H9 (cell line): ENCODE measurements around the gene SCLY. TPM values are rescaled to one million over a fixed set of nuclear protein-coding genes. Genes with fewer than 3 reads are reported as not detected.

Experiments
- DNase-seq: peaks from one replicate; pipeline ENCODE4 v3.0.0-alpha.2; 2017
- H2AFZ ChIP-seq: one replicate; pipeline ENCODE4 v1.6.1; 2013; ENCODE audit warnings: mild to moderate bottlenecking, low read length, control low read depth, moderate library complexity
- H2AK5ac ChIP-seq: 2 replicates; pipeline ENCODE4 v1.6.1; 2013; ENCODE audit warnings: low read length, control low read depth, mixed read lengths; ENCODE audit not compliant: insufficient read length
- H2BK120ac ChIP-seq: one replicate; pipeline ENCODE4 v1.6.1; 2013; ENCODE audit warnings: low read depth, mild to moderate bottlenecking, low read length, control low read depth, inconsistent platforms; ENCODE audit not compliant: poor library complexity, severe bottlenecking
- H2BK12ac ChIP-seq: 2 replicates; pipeline ENCODE4 v1.6.1; 2013; ENCODE audit warnings: low read length, control low read depth, mixed read lengths, low read depth; ENCODE audit not compliant: insufficient read length
- H2BK15ac ChIP-seq: 2 replicates; pipeline ENCODE4 v1.6.1; 2013; ENCODE audit warnings: low read depth, low read length, control low read depth
- H2BK20ac ChIP-seq: one replicate; pipeline ENCODE4 v1.6.1; 2013; ENCODE audit warnings: low read depth, mild to moderate bottlenecking, low read length, control low read depth, inconsistent platforms; ENCODE audit not compliant: poor library complexity, severe bottlenecking
- H2BK5ac ChIP-seq: 2 replicates; pipeline ENCODE4 v1.6.1; 2013; ENCODE audit warnings: low read length, control low read depth, mixed read lengths; ENCODE audit not compliant: insufficient read length
- H3K14ac ChIP-seq: 2 replicates; pipeline ENCODE4 v1.6.1; 2013; ENCODE audit warnings: low read length, control low read depth; ENCODE audit not compliant: insufficient read depth
- H3K18ac ChIP-seq: 2 replicates; pipeline ENCODE4 v1.6.1; 2013; ENCODE audit warnings: low read depth, mild to moderate bottlenecking, mixed read lengths, low read length, control low read depth; ENCODE audit not compliant: insufficient read length
- H3K23ac ChIP-seq: 2 replicates; pipeline ENCODE4 v1.6.1; 2013; ENCODE audit warnings: low read length, control low read depth, mixed read lengths, low read depth; ENCODE audit not compliant: insufficient read length
- H3K23me2 ChIP-seq: 2 replicates; pipeline ENCODE4 v1.6.1; 2013; ENCODE audit warnings: low read depth, mild to moderate bottlenecking, mixed read lengths, low read length, control low read depth; ENCODE audit not compliant: insufficient read length, poor library complexity, severe bottlenecking
- H3K27ac ChIP-seq: 2 replicates; pipeline ENCODE4 v1.5.1; 2013; ENCODE audit warnings: low read length, control low read depth, mixed read lengths, low read depth; ENCODE audit not compliant: insufficient read length
- H3K27me3 ChIP-seq: 2 replicates; pipeline ENCODE4 v1.6.1; 2013; ENCODE audit warnings: low read length, control low read depth, inconsistent platforms; ENCODE audit not compliant: insufficient read depth
- H3K4ac ChIP-seq: 2 replicates; pipeline ENCODE4 v1.6.1; 2013; ENCODE audit warnings: low read depth, mild to moderate bottlenecking, control low read depth, inconsistent platforms, low read length, moderate library complexity
- H3K4me1 ChIP-seq: 2 replicates; pipeline ENCODE4 v1.6.1; 2013; ENCODE audit warnings: low read length, control low read depth, inconsistent platforms; ENCODE audit not compliant: insufficient read depth
- H3K4me2 ChIP-seq: 2 replicates; pipeline ENCODE4 v1.6.1; 2013; ENCODE audit warnings: low read length, control low read depth, mixed read lengths; ENCODE audit not compliant: insufficient read length, insufficient read depth
- H3K56ac ChIP-seq: 2 replicates; pipeline ENCODE4 v1.6.1; 2013; ENCODE audit warnings: low read depth, mild to moderate bottlenecking, mixed read lengths, low read length, control low read depth; ENCODE audit not compliant: insufficient read length
- H3K79me1 ChIP-seq: 2 replicates; pipeline ENCODE4 v1.6.1; 2013; ENCODE audit warnings: low read depth, mild to moderate bottlenecking, moderate library complexity, low read length, control low read depth, inconsistent platforms; ENCODE audit not compliant: insufficient read depth, poor library complexity, severe bottlenecking
- H3K79me2 ChIP-seq: 2 replicates; pipeline ENCODE4 v1.6.1; 2013; ENCODE audit warnings: low read length, control low read depth, inconsistent platforms; ENCODE audit not compliant: insufficient read depth
- H3K9ac ChIP-seq: 2 replicates; pipeline ENCODE4 v1.6.1; 2013; ENCODE audit warnings: low read length, control low read depth, mixed read lengths; ENCODE audit not compliant: insufficient read length; ENCODE audit errors: extremely low read depth
- H3K9me3 ChIP-seq: one replicate; pipeline ENCODE4 v1.6.1; 2013; ENCODE audit warnings: low read depth, low read length, inconsistent platforms; ENCODE audit not compliant: control insufficient read depth
- H3T11ph ChIP-seq: one replicate; pipeline ENCODE4 v1.6.1; 2013; ENCODE audit warnings: mild to moderate bottlenecking, low read length, control low read depth, inconsistent platforms
- H4K20me1 ChIP-seq: one replicate; pipeline ENCODE4 v1.6.1; 2013; ENCODE audit not compliant: control insufficient read depth, insufficient read length, insufficient read depth
- H4K5ac ChIP-seq: 2 replicates; pipeline ENCODE4 v1.6.1; 2013; ENCODE audit warnings: low read depth, mild to moderate bottlenecking, mixed read lengths, low read length, control low read depth; ENCODE audit not compliant: insufficient read length
- H4K8ac ChIP-seq: replicated peaks from 2 replicates; pipeline ENCODE4 v1.6.1; 2013; ENCODE audit warnings: low read length, control low read depth, mixed read lengths, low read depth; ENCODE audit not compliant: insufficient read length
- H4K91ac ChIP-seq: 2 replicates; pipeline ENCODE4 v1.6.1; 2013; ENCODE audit warnings: low read depth, mild to moderate bottlenecking, moderate library complexity, mixed read lengths, low read length, control low read depth; ENCODE audit not compliant: insufficient read length
- H3K27ac Mint-ChIP-seq, 3 experiments: 2 replicates in 2 of 3; 3 replicates in 1 of 3; pipeline ENCODE4 v1.8.0; 2020 to 2021; ENCODE audit warnings: mixed read lengths in 3 of 3, mild to moderate bottlenecking in 1 of 3, moderate library complexity in 1 of 3
- H3K27me3 Mint-ChIP-seq: 2 replicates; pipeline ENCODE4 v1.8.0; 2021; ENCODE audit warnings: low read depth, mild to moderate bottlenecking, moderate library complexity, mixed read lengths
- H3K36me3 Mint-ChIP-seq, 3 experiments: 2 replicates in 2 of 3; 3 replicates in 1 of 3; pipeline ENCODE4 v1.8.0; 2020 to 2021; ENCODE audit warnings: low read depth in 3 of 3, mixed read lengths in 3 of 3; ENCODE audit not compliant: insufficient read depth in 1 of 3
- H3K4me1 Mint-ChIP-seq, 2 experiments: 2 replicates each; pipeline ENCODE4 v1.8.0; 2020; ENCODE audit warnings: mixed read lengths in 2 of 2
- H3K4me3 Mint-ChIP-seq, 2 experiments: 2 replicates in 1 of 2; 3 replicates in 1 of 2; pipeline ENCODE4 v1.8.0; 2020 to 2021; ENCODE audit warnings: mild to moderate bottlenecking in 2 of 2, mixed read lengths in 2 of 2, moderate library complexity in 1 of 2
- H3K9me3 Mint-ChIP-seq, 2 experiments: 2 replicates in 1 of 2; 3 replicates in 1 of 2; pipeline ENCODE4 v1.8.0; 2020; ENCODE audit warnings: mild to moderate bottlenecking in 2 of 2, mixed read lengths in 2 of 2, moderate library complexity in 1 of 2
- WGBS: extraction: QIAGEN DNeasy Blood & Tissue Kit; methylation state at CpG from one replicate; pipeline ENCODE4 v1.1.7; 2013; ENCODE audit warnings: missing lambda C conversion rate, low lambda C conversion rate, mixed read lengths; ENCODE audit not compliant: insufficient read length; ENCODE audit errors: extremely low coverage; 5-methylcytosine and 5-hydroxymethylcytosine counted together
- total RNA-seq: library from RNA; stranded (reverse); gene quantifications from 2 replicates; pipeline ENCODE4 v1.2.1, GENCODE V29; 2021
- TF ChIP-seq, protein P1 (sequence below): fragments of 200-600 bp; sonication (generic); conservative IDR thresholded peaks from 3 replicates; pipeline ENCODE4 v1.8.0; 2021; ENCODE audit warnings: antibody characterized with exemption, mild to moderate bottlenecking

Gene SCLY
- total RNA-seq, 1 experiment from 2014 or later = 55.3 TPM

DNA sequence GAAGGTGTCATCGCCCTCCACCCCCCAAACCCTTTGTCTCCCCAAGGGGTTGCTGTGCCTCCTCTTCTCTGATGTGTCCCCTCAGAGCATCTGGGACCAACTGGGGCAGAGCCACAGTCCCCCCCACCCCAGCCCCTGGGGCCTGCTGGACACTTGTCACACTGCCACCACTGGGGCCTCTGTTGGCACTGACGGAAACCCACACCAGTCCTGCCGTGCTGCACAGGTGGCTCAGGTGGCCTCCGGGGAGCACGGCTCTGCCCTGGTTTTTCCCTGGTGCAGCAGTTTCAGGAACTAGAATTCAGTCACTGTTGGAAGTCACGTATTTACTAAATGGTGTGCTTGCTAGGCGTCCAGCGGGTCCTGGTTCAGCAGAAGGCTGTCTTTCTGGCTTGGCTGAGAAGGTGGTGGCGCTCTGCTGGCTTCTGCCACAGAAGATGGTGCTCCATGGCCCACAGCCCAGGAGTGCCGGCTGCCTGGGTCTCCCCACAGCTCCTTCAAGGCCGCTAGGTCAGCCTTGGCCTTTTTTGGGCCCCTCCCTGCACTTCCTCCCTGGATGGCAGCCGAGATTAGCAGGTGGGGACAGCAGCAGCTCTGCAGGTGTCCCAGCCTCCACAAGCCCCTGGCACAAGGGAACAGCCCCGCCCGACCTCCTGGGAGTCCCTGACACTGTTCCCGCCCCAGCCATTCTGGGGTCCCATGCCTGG is 59.1 kb downstream of the SCLY start:
- H2BK12ac ChIP-seq = no peak overlapping the region
- TF ChIP-seq, protein P1, sequence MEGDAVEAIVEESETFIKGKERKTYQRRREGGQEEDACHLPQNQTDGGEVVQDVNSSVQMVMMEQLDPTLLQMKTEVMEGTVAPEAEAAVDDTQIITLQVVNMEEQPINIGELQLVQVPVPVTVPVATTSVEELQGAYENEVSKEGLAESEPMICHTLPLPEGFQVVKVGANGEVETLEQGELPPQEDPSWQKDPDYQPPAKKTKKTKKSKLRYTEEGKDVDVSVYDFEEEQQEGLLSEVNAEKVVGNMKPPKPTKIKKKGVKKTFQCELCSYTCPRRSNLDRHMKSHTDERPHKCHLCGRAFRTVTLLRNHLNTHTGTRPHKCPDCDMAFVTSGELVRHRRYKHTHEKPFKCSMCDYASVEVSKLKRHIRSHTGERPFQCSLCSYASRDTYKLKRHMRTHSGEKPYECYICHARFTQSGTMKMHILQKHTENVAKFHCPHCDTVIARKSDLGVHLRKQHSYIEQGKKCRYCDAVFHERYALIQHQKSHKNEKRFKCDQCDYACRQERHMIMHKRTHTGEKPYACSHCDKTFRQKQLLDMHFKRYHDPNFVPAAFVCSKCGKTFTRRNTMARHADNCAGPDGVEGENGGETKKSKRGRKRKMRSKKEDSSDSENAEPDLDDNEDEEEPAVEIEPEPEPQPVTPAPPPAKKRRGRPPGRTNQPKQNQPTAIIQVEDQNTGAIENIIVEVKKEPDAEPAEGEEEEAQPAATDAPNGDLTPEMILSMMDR = no peak
- H3K36me3 Mint-ChIP-seq = no peaks in the 10 kb centered on the region; a peak in 1 of 7 replicates
- H4K8ac ChIP-seq = no peak overlapping the region
- H3K9me3 ChIP-seq = no peaks in the 10 kb centered on the region
- no peaks in the 10 kb centered on the region for H3K27me3 ChIP-seq
- no peak overlapping the region for H3K27ac Mint-ChIP-seq
- H2BK15ac ChIP-seq = no peak overlapping the region
- H3K79me2 ChIP-seq = no peaks in the 10 kb centered on the region
- no peak overlapping the region for H3K18ac ChIP-seq
- H3K4me2 ChIP-seq = no peak overlapping the region
- peaks cover under 1% of the 10 kb centered on the region for H3K23me2 ChIP-seq
- H3K4me1 ChIP-seq = no peaks in the 10 kb centered on the region
- no peaks in the 10 kb centered on the region for H4K20me1 ChIP-seq
- no peak overlapping the region for H3T11ph ChIP-seq
- WGBS = no CpG with 5 or more reads among the region's 15 CpGs
- no peaks in the 10 kb centered on the region for H3K4me1 Mint-ChIP-seq
- H3K9ac ChIP-seq = no peak overlapping the region
- peaks cover 2 to 11% of the 10 kb centered on the region in 2 experiments; a peak in 4 of 5 replicates for H3K9me3 Mint-ChIP-seq
- H2BK20ac ChIP-seq = no peak overlapping the region
- H3K56ac ChIP-seq = no peak overlapping the region
- H3K27me3 Mint-ChIP-seq = peaks cover 9% of the 10 kb centered on the region
- H3K14ac ChIP-seq = no peak overlapping the region; the same call in 1 of the 2 replicates
- no peak overlapping the region for H4K91ac ChIP-seq
- no peak overlapping the region for H2AK5ac ChIP-seq
- no peak overlapping the region for H2AFZ ChIP-seq
- H3K27ac ChIP-seq = no peak overlapping the region
- H2BK5ac ChIP-seq = no peak overlapping the region
- no peak for DNase-seq
- no peak overlapping the region for H3K4me3 Mint-ChIP-seq
- H4K5ac ChIP-seq = no peak overlapping the region
- H3K23ac ChIP-seq = no peak overlapping the region
- H3K79me1 ChIP-seq = no peaks in the 10 kb centered on the region
- no peak overlapping the region for H3K4ac ChIP-seq
- no peak overlapping the region for H2BK120ac ChIP-seq
